ENCODE results near the gene ST3GAL3.

ST3GAL3 gene

GRCh38 chr1:43934986-43935324, 227.6 kb downstream of the ST3GAL3 start:
- H3K27ac ChIP-seq = no peak overlapping the region
- intact Hi-C loops (cut with DNase I; ENCODE audit: low total_unique reads) = loop anchor here (2.0 kb wide), 1 partner anchor 172 kb away; no protein-coding TSS in a partner anchor
- peaks cover 0 to 14% (median 7%) of the 10 kb centered on the region in 3 donors for H3K36me3 ChIP-seq
- TF ChIP-seq, protein P1, sequence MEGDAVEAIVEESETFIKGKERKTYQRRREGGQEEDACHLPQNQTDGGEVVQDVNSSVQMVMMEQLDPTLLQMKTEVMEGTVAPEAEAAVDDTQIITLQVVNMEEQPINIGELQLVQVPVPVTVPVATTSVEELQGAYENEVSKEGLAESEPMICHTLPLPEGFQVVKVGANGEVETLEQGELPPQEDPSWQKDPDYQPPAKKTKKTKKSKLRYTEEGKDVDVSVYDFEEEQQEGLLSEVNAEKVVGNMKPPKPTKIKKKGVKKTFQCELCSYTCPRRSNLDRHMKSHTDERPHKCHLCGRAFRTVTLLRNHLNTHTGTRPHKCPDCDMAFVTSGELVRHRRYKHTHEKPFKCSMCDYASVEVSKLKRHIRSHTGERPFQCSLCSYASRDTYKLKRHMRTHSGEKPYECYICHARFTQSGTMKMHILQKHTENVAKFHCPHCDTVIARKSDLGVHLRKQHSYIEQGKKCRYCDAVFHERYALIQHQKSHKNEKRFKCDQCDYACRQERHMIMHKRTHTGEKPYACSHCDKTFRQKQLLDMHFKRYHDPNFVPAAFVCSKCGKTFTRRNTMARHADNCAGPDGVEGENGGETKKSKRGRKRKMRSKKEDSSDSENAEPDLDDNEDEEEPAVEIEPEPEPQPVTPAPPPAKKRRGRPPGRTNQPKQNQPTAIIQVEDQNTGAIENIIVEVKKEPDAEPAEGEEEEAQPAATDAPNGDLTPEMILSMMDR (IDR thresholded peaks at IDR 0.05) = no peak
- no peaks in the 10 kb centered on the region for H3K9me3 ChIP-seq
- peaks cover 0 to 41% (median 27%) of the 10 kb centered on the region in 4 donors for H3K4me1 ChIP-seq
- no peak overlapping the region for H3K4me3 ChIP-seq
- peaks cover 0 to 13% of the 10 kb centered on the region in 2 donors for H3K27me3 ChIP-seq
- DNase-seq = no peak

GRCh38 chr1:43935711-43936427, 228.5 kb downstream of the ST3GAL3 start:
- H3K27ac ChIP-seq = no peak overlapping the region
- TF ChIP-seq, protein P1 (IDR thresholded peaks at IDR 0.05) = no peak
- peaks cover 0 to 5% (median 0%) of the 10 kb centered on the region in 3 donors for H3K36me3 ChIP-seq
- intact Hi-C loops (cut with DNase I; ENCODE audit: low total_unique reads) = loop anchor here (2.0 kb wide), 1 partner anchor 173 kb away; no protein-coding TSS in a partner anchor
- H3K27me3 ChIP-seq = peaks cover 0 to 13% of the 10 kb centered on the region in 2 donors
- no peak for DNase-seq
- no peaks in the 10 kb centered on the region for H3K9me3 ChIP-seq
- H3K4me1 ChIP-seq = peaks cover 0 to 41% (median 27%) of the 10 kb centered on the region in 4 donors
- H3K4me3 ChIP-seq = peak overlapping the region; percentile 42 to 55

DNA sequence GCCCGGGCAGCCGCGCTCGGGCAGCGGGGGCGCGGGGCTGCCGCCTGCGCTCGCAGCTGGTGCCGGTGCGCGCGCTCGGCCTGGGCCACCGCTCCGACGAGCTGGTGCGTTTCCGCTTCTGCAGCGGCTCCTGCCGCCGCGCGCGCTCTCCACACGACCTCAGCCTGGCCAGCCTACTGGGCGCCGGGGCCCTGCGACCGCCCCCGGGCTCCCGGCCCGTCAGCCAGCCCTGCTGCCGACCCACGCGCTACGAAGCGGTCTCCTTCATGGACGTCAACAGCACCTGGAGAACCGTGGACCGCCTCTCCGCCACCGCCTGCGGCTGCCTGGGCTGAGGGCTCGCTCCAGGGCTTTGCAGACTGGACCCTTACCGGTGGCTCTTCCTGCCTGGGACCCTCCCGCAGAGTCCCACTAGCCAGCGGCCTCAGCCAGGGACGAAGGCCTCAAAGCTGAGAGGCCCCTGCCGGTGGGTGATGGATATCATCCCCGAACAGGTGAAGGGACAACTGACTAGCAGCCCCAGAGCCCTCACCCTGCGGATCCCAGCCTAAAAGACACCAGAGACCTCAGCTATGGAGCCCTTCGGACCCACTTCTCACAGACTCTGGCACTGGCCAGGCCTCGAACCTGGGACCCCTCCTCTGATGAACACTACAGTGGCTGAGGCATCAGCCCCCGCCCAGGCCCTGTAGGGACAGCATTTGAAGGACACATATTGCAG, 229.3 kb downstream of the ST3GAL3 start:
- H3K4me1 ChIP-seq = peaks cover 0 to 41% (median 27%) of the 10 kb centered on the region in 4 donors
- no peak overlapping the region for H3K27ac ChIP-seq
- TF ChIP-seq, protein P1 (IDR thresholded peaks at IDR 0.05) = no peak
- no peaks in the 10 kb centered on the region for H3K36me3 ChIP-seq
- DNase-seq = no peak
- H3K27me3 ChIP-seq = peaks cover 0 to 13% of the 10 kb centered on the region in 2 donors
- no peaks in the 10 kb centered on the region for H3K9me3 ChIP-seq
- peak overlapping the region; percentile 42 to 55 for H3K4me3 ChIP-seq
- intact Hi-C loops (cut with DNase I; ENCODE audit: low total_unique reads) = no loop called here

GRCh38 chr1:43937179-43937865, 230.0 kb downstream of the ST3GAL3 start:
- Histone ChIP-seq H3K4me1 (peaks cover 0 to 41% (median 27%) of the 10 kb centered on the region in 4 donors), H3K27ac (no peak overlapping the region), H3K4me3 (no peak overlapping the region), H3K36me3 (no peaks in the 10 kb centered on the region), H3K27me3 (peaks cover 0 to 13% of the 10 kb centered on the region in 2 donors), H3K9me3 (no peaks in the 10 kb centered on the region)
- DNase-seq = no peak
- TF ChIP-seq, protein P1 (IDR thresholded peaks at IDR 0.05) = no peak
- intact Hi-C loops (cut with DNase I; ENCODE audit: low total_unique reads) = no loop called here

DNA sequence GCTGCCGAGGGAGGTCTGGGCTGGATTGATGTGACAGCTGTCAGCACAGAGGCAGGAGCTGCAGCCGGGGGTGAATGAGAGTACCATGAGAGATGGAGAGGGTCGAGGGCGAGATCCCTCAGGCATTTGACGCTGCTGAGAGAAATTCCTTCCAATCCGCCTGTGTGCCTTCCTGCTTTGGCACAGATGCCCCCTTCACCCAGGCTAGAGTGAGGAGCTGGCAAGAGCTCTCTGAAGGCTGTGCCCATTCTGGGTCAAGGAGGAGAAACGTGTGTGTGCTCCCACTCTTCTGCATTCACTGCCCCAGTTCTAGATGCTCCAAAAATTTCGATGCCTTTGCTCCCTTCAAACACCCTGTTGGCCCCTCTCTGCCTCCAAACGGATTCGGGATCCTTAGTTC, 231.0 kb downstream of the ST3GAL3 start:
- DNase-seq = no peak

More for the DNA sequence above, 231.0 kb downstream of the ST3GAL3 start:
- peaks cover 0 to 13% of the 10 kb centered on the region in 2 donors for H3K27me3 ChIP-seq
- H3K27ac ChIP-seq = no peak overlapping the region
- peaks cover 0 to 32% (median 21%) of the 10 kb centered on the region in 4 donors for H3K4me1 ChIP-seq
- intact Hi-C loops (cut with DNase I; ENCODE audit: low total_unique reads) = no loop called here
- H3K4me3 ChIP-seq = no peak overlapping the region
- no peaks in the 10 kb centered on the region for H3K9me3 ChIP-seq
- TF ChIP-seq, protein P1 (IDR thresholded peaks at IDR 0.05) = no peak
- no peaks in the 10 kb centered on the region for H3K36me3 ChIP-seq

Data from tibial artery (tissue), 4 donors.